Osteoblast (primary cell): ENCODE results near the gene PACSIN2. TPM values are rescaled to one million over a fixed set of nuclear protein-coding genes. Genes with fewer than 3 reads are reported as not detected.

Experiments
- DNase-seq: peaks from one replicate; pipeline ENCODE4 v3.0.0; 2011; ENCODE audit warnings: low spot score, mixed read lengths; ENCODE audit not compliant: insufficient read length; ENCODE audit errors: missing footprints
- H2AFZ ChIP-seq: 2 replicates; pipeline ENCODE4 v1.6.0; 2011; ENCODE audit warnings: mild to moderate bottlenecking, low read length
- H3K27ac ChIP-seq: 2 replicates; pipeline ENCODE4 v1.5.1; 2011; ENCODE audit warnings: mild to moderate bottlenecking, low read depth, low read length, moderate library complexity
- H3K27me3 ChIP-seq: 2 replicates; pipeline ENCODE4 v1.6.0; 2012; ENCODE audit warnings: mild to moderate bottlenecking, control low read depth, inconsistent platforms, low read length, moderate library complexity; ENCODE audit not compliant: insufficient read depth
- H3K36me3 ChIP-seq: 2 replicates; pipeline ENCODE4 v1.5.1; 2011; ENCODE audit warnings: mild to moderate bottlenecking, low read length, control low read depth, moderate library complexity; ENCODE audit not compliant: insufficient read depth
- H3K4me1 ChIP-seq: 2 replicates; pipeline ENCODE4 v1.5.1; 2011; ENCODE audit warnings: mild to moderate bottlenecking, low read length, control low read depth, moderate library complexity; ENCODE audit not compliant: insufficient read depth
- H3K4me2 ChIP-seq: 2 replicates; pipeline ENCODE4 v1.6.0; 2011; ENCODE audit warnings: mild to moderate bottlenecking, low read length; ENCODE audit not compliant: insufficient read depth
- H3K4me3 ChIP-seq: fragments of 200-600 bp; sonication (generic); 3 replicates; pipeline ENCODE4 v1.5.1; 2012; ENCODE audit warnings: mild to moderate bottlenecking, low read length, inconsistent platforms; ENCODE audit not compliant: insufficient read depth
- H3K79me2 ChIP-seq: 2 replicates; pipeline ENCODE4 v1.6.0; 2012; ENCODE audit warnings: mild to moderate bottlenecking, low read length, control low read depth, inconsistent platforms; ENCODE audit not compliant: insufficient read depth
- H3K9me3 ChIP-seq: 2 replicates; pipeline ENCODE4 v1.5.1; 2011; ENCODE audit warnings: low read depth, low read length, control low read depth
- H4K20me1 ChIP-seq: 2 replicates; pipeline ENCODE4 v1.6.0; 2012; ENCODE audit warnings: mild to moderate bottlenecking, low read length, control low read depth; ENCODE audit not compliant: insufficient read depth
- total RNA-seq: library from RNA; depleted of rRNA; stranded (reverse); fragments of >200 nt; gene quantifications from 2 replicates; pipeline ENCODE4 v1.2.3, GENCODE V29; 2012
- TF ChIP-seq, protein P1 (sequence below): IDR thresholded peaks from 2 replicates; pipeline ENCODE4 v1.5.1; 2011; ENCODE audit warnings: mild to moderate bottlenecking, low read depth, low read length, moderate library complexity; ENCODE audit errors: extremely low read depth

Gene PACSIN2
- total RNA-seq, 1 donor: 38.0 TPM

DNA sequence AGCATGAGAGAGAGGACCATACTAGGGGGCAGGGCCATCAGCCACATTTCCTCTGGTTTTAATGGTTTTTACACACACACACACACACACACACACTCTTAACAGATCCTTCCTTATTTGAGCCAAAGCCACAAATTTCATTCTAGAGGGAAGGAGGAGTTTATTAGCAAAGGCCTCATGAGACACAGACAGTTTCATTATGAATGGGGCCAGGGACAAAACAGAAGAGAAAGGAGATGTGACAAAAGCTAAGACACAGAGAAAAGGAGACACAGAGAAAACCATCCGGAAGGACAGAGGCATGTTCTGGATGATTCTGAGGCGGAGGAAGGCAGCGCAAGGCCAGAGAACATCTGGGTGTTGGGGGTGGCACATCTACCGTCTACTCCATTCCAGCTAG is 125.6 kb downstream of the PACSIN2 start:
- DNase-seq: no peak

DNA sequence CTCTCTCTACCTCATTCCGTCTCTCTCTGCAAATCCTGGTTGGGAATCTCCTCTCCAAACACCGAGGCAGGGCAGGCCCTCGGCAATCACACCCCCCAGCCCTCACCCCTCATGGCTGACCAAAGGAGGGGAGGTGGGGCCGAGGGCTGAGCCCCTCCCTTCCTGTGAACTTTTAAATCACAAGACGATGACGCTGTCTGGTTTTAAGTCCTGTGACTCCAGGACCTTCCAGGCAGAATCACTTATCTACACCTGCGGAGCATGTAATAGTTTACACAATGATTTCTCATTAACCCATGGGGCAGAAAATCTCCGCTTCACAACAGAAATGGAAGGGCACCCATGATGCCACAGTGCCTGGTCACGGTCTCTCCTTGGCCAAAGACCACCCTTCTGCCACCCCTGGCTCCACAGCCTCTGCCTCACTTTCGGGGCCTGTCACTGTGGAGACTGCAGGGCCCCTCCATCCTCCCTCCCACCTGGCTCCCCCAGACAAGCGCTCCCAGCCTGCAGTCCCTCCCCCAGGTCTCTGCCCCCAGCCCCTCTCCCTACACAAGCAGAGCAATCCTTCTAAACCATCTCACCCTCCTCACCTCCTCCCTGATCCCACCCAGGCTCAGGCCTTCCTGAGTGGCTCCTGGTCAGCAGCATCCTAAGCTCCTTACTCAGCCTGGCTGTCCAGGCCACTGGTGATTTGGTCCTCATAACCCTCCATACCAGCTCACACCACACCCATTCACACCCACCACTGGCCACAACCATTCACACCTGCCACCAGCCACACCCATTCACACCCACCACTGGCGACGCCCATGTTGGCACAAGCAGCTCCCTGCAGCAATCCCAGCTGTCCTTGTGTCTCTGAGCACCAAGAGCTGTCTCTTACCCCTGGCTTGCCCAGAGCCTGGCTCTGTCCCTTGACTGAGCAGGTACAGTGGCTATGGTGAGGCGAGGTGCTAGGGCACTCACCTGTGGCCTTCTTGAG is 127.1 kb downstream of the PACSIN2 start:
- no peak overlapping the region for H2AFZ ChIP-seq
- H3K79me2 ChIP-seq: peaks cover 5% of the 10 kb centered on the region
- TF ChIP-seq, protein P1, sequence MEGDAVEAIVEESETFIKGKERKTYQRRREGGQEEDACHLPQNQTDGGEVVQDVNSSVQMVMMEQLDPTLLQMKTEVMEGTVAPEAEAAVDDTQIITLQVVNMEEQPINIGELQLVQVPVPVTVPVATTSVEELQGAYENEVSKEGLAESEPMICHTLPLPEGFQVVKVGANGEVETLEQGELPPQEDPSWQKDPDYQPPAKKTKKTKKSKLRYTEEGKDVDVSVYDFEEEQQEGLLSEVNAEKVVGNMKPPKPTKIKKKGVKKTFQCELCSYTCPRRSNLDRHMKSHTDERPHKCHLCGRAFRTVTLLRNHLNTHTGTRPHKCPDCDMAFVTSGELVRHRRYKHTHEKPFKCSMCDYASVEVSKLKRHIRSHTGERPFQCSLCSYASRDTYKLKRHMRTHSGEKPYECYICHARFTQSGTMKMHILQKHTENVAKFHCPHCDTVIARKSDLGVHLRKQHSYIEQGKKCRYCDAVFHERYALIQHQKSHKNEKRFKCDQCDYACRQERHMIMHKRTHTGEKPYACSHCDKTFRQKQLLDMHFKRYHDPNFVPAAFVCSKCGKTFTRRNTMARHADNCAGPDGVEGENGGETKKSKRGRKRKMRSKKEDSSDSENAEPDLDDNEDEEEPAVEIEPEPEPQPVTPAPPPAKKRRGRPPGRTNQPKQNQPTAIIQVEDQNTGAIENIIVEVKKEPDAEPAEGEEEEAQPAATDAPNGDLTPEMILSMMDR: no peak
- H3K4me3 ChIP-seq: no peak overlapping the region
- peak; percentile 78 for DNase-seq
- peaks cover 46% of the 10 kb centered on the region for H3K36me3 ChIP-seq
- H3K9me3 ChIP-seq: no peaks in the 10 kb centered on the region
- H3K4me2 ChIP-seq: no peak overlapping the region
- no peaks in the 10 kb centered on the region for H3K27me3 ChIP-seq
- no peak overlapping the region for H3K27ac ChIP-seq
- no peaks in the 10 kb centered on the region for H3K4me1 ChIP-seq
- peaks cover 12% of the 10 kb centered on the region for H4K20me1 ChIP-seq

More for the DNA sequence above, 125.6 kb downstream of the PACSIN2 start:
- Histone ChIP-seq H3K9me3 (no peaks in the 10 kb centered on the region), H2AFZ (no peak overlapping the region), H4K20me1 (peaks cover 15% of the 10 kb centered on the region), H3K27me3 (no peaks in the 10 kb centered on the region), H3K4me2 (no peak overlapping the region), H3K4me1 (no peaks in the 10 kb centered on the region), H3K4me3 (no peak overlapping the region), H3K36me3 (peaks cover 34% of the 10 kb centered on the region), H3K79me2 (peaks cover 13% of the 10 kb centered on the region), H3K27ac (no peak overlapping the region)
- TF ChIP-seq, protein P1: no peak

DNA sequence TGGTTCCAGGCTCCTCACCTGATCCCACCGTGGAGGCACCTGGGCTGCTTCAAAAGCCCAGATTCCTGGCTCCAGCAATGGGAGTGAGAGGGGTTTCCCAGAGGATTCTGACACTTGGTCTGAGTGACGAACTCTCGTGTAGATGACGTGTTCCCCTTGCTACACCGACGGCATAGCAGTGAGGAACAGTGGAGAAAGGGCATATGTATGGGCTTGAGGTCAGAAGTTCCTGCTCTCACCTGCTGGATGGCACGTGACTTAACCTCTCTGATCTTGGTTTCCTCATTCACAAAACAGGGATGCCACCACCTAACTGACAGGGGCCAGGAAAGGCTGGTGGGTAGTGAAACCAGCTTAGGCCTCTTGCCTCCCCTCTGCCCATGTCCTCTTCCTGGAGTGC is 127.8 kb downstream of the PACSIN2 start:
- Histone ChIP-seq H3K27ac (no peak overlapping the region), H4K20me1 (peaks cover 12% of the 10 kb centered on the region), H3K4me3 (no peak overlapping the region), H3K36me3 (peaks cover 51% of the 10 kb centered on the region), H3K79me2 (peaks cover 2% of the 10 kb centered on the region), H3K4me2 (no peak overlapping the region), H3K4me1 (no peaks in the 10 kb centered on the region), H2AFZ (no peak overlapping the region), H3K9me3 (no peaks in the 10 kb centered on the region), H3K27me3 (no peaks in the 10 kb centered on the region)
- DNase-seq: no peak
- TF ChIP-seq, protein P1: no peak

DNA sequence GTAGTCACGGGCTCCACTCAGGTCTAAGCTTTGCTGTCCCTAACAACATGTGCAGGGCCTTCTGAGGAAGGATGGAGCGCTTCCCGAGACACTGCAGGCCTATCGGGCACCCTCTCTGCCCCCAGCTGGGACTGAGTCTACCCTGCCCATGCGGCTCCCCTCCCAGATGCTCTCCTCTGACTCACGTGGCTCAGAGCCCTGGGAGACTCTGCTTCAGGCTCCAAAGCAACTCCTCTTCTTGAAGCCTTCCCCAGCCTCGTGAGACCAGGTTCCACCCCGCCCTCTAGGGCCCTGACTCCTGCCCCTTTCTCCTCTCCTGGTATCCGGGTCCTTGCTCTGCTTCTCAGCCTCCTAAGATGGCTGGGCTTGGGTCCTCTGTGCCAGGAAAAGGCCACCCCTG is 129.5 kb downstream of the PACSIN2 start:
- H3K27ac ChIP-seq: peak overlapping the region; percentile 10

More for the DNA sequence above, 129.5 kb downstream of the PACSIN2 start:
- H3K27me3 ChIP-seq: no peaks in the 10 kb centered on the region
- H3K4me2 ChIP-seq: no peak overlapping the region
- no peaks in the 10 kb centered on the region for H3K9me3 ChIP-seq
- H3K4me1 ChIP-seq: no peaks in the 10 kb centered on the region
- TF ChIP-seq, protein P1: no peak
- H3K79me2 ChIP-seq: peaks cover 2% of the 10 kb centered on the region
- H2AFZ ChIP-seq: no peak overlapping the region
- DNase-seq: peak; percentile 94
- peaks cover 56% of the 10 kb centered on the region for H3K36me3 ChIP-seq
- H4K20me1 ChIP-seq: peaks cover 14% of the 10 kb centered on the region
- no peak overlapping the region for H3K4me3 ChIP-seq
